Mesenchymal stem cell (in vitro differentiated cells and primary cell): ENCODE measurements around the gene ALDH5A1.

Experiments used
- DNase-seq: peaks from one replicate; pipeline ENCODE4 v3.0.0-alpha.2; 2013
- H2AFZ ChIP-seq: one replicate; pipeline ENCODE4 v1.6.1; 2013; ENCODE audit warnings: low read depth, mild to moderate bottlenecking, control low read depth, inconsistent platforms, low read length, moderate library complexity
- H2AK5ac ChIP-seq: 2 replicates; pipeline ENCODE4 v1.6.1; 2013; ENCODE audit warnings: low read length, moderate library complexity, mild to moderate bottlenecking, inconsistent platforms; ENCODE audit not compliant: severe bottlenecking
- H2BK120ac ChIP-seq: one replicate; pipeline ENCODE4 v1.6.1; 2013; ENCODE audit warnings: low read depth, mild to moderate bottlenecking, inconsistent platforms, low read length, moderate library complexity
- H2BK12ac ChIP-seq, 2 experiments: one replicate each; pipeline ENCODE4 v1.6.1; 2013; ENCODE audit warnings: inconsistent platforms in 2 of 2, low read length in 2 of 2, mild to moderate bottlenecking in 2 of 2, moderate library complexity in 2 of 2, control low read depth in 1 of 2
- H2BK15ac ChIP-seq: one replicate; pipeline ENCODE4 v1.6.1; 2013; ENCODE audit warnings: mild to moderate bottlenecking, low read depth, inconsistent platforms; ENCODE audit not compliant: poor library complexity, severe bottlenecking
- H2BK5ac ChIP-seq: 2 replicates; pipeline ENCODE4 v1.6.1; 2013; ENCODE audit warnings: low read depth, mild to moderate bottlenecking, low read length, control low read depth, inconsistent platforms; ENCODE audit not compliant: poor library complexity, severe bottlenecking
- H3K14ac ChIP-seq, 2 experiments: one replicate each; pipeline ENCODE4 v1.6.1; 2013; ENCODE audit warnings: inconsistent platforms in 2 of 2, low read length in 2 of 2, control low read depth in 1 of 2, mild to moderate bottlenecking in 1 of 2, moderate library complexity in 1 of 2
- H3K18ac ChIP-seq, 2 experiments: one replicate each; pipeline ENCODE4 v1.6.1; 2013; ENCODE audit warnings: inconsistent platforms in 2 of 2, low read length in 2 of 2, control low read depth in 1 of 2, low read depth in 1 of 2, mild to moderate bottlenecking in 1 of 2
- H3K23ac ChIP-seq, 2 experiments: one replicate each; pipeline ENCODE4 v1.6.1; 2013; ENCODE audit warnings: inconsistent platforms in 2 of 2, low read length in 2 of 2, mild to moderate bottlenecking in 2 of 2, moderate library complexity in 2 of 2, control low read depth in 1 of 2
- H3K27ac ChIP-seq: 2 replicates; pipeline ENCODE4 v1.5.1; 2013; ENCODE audit warnings: mild to moderate bottlenecking, moderate library complexity, low read length, control low read depth, inconsistent platforms; ENCODE audit not compliant: poor library complexity, severe bottlenecking
- H3K27me3 ChIP-seq, 2 experiments: 2 replicates each; pipeline versions ENCODE4 v1.6.1 to v1.7.0; 2013; ENCODE audit warnings: low read length in 2 of 2, mild to moderate bottlenecking in 2 of 2, moderate library complexity in 2 of 2, control low read depth in 1 of 2, inconsistent platforms in 1 of 2; ENCODE audit not compliant: control insufficient read depth in 1 of 2, insufficient read depth in 1 of 2
- H3K36me3 ChIP-seq, 2 experiments: 2 replicates each; pipeline versions ENCODE4 v1.6.1 to v1.7.0; 2013; ENCODE audit warnings: low read length in 2 of 2, control low read depth in 1 of 2, inconsistent platforms in 1 of 2, low read depth in 1 of 2, mild to moderate bottlenecking in 1 of 2; ENCODE audit not compliant: insufficient read depth in 2 of 2, control insufficient read depth in 1 of 2
- H3K4ac ChIP-seq, 2 experiments: one replicate each; pipeline ENCODE4 v1.6.1; 2013; ENCODE audit warnings: inconsistent platforms in 2 of 2, low read length in 2 of 2, mild to moderate bottlenecking in 2 of 2, moderate library complexity in 2 of 2, control low read depth in 1 of 2, low read depth in 1 of 2
- H3K4me1 ChIP-seq: 2 replicates; pipeline ENCODE4 v1.6.1; 2013; ENCODE audit warnings: low read depth, low read length, control low read depth; ENCODE audit not compliant: control insufficient read depth, insufficient read depth
- H3K4me2 ChIP-seq: 2 replicates; pipeline ENCODE4 v1.6.1; 2013; ENCODE audit warnings: low read length, mild to moderate bottlenecking, inconsistent platforms; ENCODE audit not compliant: poor library complexity, severe bottlenecking
- H3K4me3 ChIP-seq, 2 experiments: 2 replicates each; pipeline versions ENCODE4 v1.5.1 to v1.7.0; 2013; ENCODE audit warnings: low read length in 2 of 2, mild to moderate bottlenecking in 2 of 2, control low read depth in 1 of 2, low read depth in 1 of 2; ENCODE audit not compliant: insufficient read depth in 1 of 2
- H3K79me1 ChIP-seq: replicated peaks from 2 replicates; pipeline ENCODE4 v1.6.1; 2013; ENCODE audit warnings: mild to moderate bottlenecking, control low read depth, low read length, inconsistent platforms; ENCODE audit not compliant: poor library complexity, severe bottlenecking
- H3K9ac ChIP-seq: 2 replicates; pipeline ENCODE4 v1.7.0; 2013; ENCODE audit warnings: mild to moderate bottlenecking, low read length, moderate library complexity
- H3K9me3 ChIP-seq: 2 replicates; pipeline ENCODE4 v1.7.0; 2013; ENCODE audit warnings: mild to moderate bottlenecking, low read length; ENCODE audit not compliant: control insufficient read depth
- H4K8ac ChIP-seq: one replicate; pipeline ENCODE4 v1.6.1; 2013; ENCODE audit warnings: inconsistent platforms, mild to moderate bottlenecking, low read length, moderate library complexity
- H4K91ac ChIP-seq: one replicate; pipeline ENCODE4 v1.6.1; 2013; ENCODE audit warnings: mild to moderate bottlenecking, low read length, inconsistent platforms
- WGBS: methylation state at CpG from one replicate; pipeline ENCODE4 v1.1.7; 2013; ENCODE audit warnings: mixed read lengths; 5-methylcytosine and 5-hydroxymethylcytosine counted together

The ALDH5A1 gene

GRCh38 chr6:24484657-24485323 is 10.0 kb upstream of the ALDH5A1 start:
- Histone ChIP-seq H3K4me2 (no peak overlapping the region), H3K4me3 (no peak overlapping the region), H3K27ac (no peak overlapping the region), H2AK5ac (no peak overlapping the region), H3K14ac (no peak overlapping the region), H3K79me1 (no peaks in the 10 kb centered on the region), H3K36me3 (no peaks in the 10 kb centered on the region), H2BK12ac (no peak overlapping the region), H2AFZ (no peak overlapping the region), H3K4ac (no peak overlapping the region), H3K9me3 (no peaks in the 10 kb centered on the region), H3K9ac (no peak overlapping the region), H2BK120ac (no peak overlapping the region), H3K4me1 (no peaks in the 10 kb centered on the region), H2BK15ac (no peak overlapping the region), H2BK5ac (no peak overlapping the region), H4K8ac (no peak overlapping the region), H3K27me3 (no peaks in the 10 kb centered on the region), H4K91ac (no peak overlapping the region), H3K18ac (no peak overlapping the region), H3K23ac (no peak overlapping the region)
- WGBS: 100% methylated on average over 4 of the region's 7 CpGs
- no peak for DNase-seq

GRCh38 chr6:24486065-24486464 is 8.7 kb upstream of the ALDH5A1 start:
- Histone ChIP-seq H3K27ac (no peak overlapping the region), H2BK5ac (no peak overlapping the region), H3K4ac (no peak overlapping the region), H3K9me3 (no peaks in the 10 kb centered on the region), H2BK15ac (no peak overlapping the region), H3K18ac (no peak overlapping the region), H4K8ac (no peak overlapping the region), H3K36me3 (no peaks in the 10 kb centered on the region), H2BK120ac (no peak overlapping the region), H2AK5ac (no peak overlapping the region), H2AFZ (no peak overlapping the region), H3K4me3 (no peak overlapping the region), H3K27me3 (no peaks in the 10 kb centered on the region), H3K4me2 (no peak overlapping the region), H3K23ac (no peak overlapping the region), H3K9ac (no peak overlapping the region), H3K4me1 (no peaks in the 10 kb centered on the region), H2BK12ac (no peak overlapping the region), H4K91ac (no peak overlapping the region), H3K79me1 (no peaks in the 10 kb centered on the region), H3K14ac (no peak overlapping the region)
- DNase-seq: no peak
- 100% methylated on average over 2 of the region's 4 CpGs for WGBS

GRCh38 chr6:24489470-24489869 is 5.3 kb upstream of the ALDH5A1 start, which contains the start of gene GPLD1:
Gene GPLD1 (minus strand): TSS chr6:24489578. CDS start chr6:24489511, 67 bp downstream.
- 82% methylated on average over 4 of the region's 6 CpGs for WGBS
- Histone ChIP-seq H4K8ac (no peak within 1 kb of the TSS), H3K4ac (no peak within 1 kb of the TSS), H3K27ac (no peak within 1 kb of the TSS), H2AFZ (no peak within 1 kb of the TSS), H3K14ac (no peak within 1 kb of the TSS), H3K4me1 (peaks cover 3% of the 10 kb centered on the region), H3K9ac (no peak within 1 kb of the TSS), H3K23ac (no peak within 1 kb of the TSS), H2BK120ac (no peak within 1 kb of the TSS), H3K18ac (no peak within 1 kb of the TSS), H3K27me3 (peaks cover 3 to 12% of the 10 kb centered on the region in 2 experiments), H2BK12ac (no peak within 1 kb of the TSS), H2BK5ac (no peak within 1 kb of the TSS), H2AK5ac (no peak within 1 kb of the TSS), H3K79me1 (no peaks in the 10 kb centered on the region), H3K4me3 (no peak within 1 kb of the TSS), H3K4me2 (no peak within 1 kb of the TSS), H3K9me3 (no peaks in the 10 kb centered on the region), H3K36me3 (no peaks in the 10 kb centered on the region), H2BK15ac (no peak within 1 kb of the TSS), H4K91ac (no peak within 1 kb of the TSS)
- no peak for DNase-seq

GRCh38 chr6:24489881-24490280 is 4.9 kb upstream of the ALDH5A1 start:
- Histone ChIP-seq H3K36me3 (no peaks in the 10 kb centered on the region), H2AFZ (no peak overlapping the region), H3K9me3 (no peaks in the 10 kb centered on the region), H2BK12ac (no peak overlapping the region), H3K23ac (no peak overlapping the region), H2BK120ac (no peak overlapping the region), H3K9ac (no peak overlapping the region), H4K91ac (no peak overlapping the region), H2BK5ac (no peak overlapping the region), H3K4me3 (no peak overlapping the region), H3K27me3 (peaks cover 3 to 12% of the 10 kb centered on the region in 2 experiments), H3K4me2 (no peak overlapping the region), H3K4ac (no peak overlapping the region), H3K18ac (no peak overlapping the region), H2AK5ac (no peak overlapping the region), H3K27ac (no peak overlapping the region), H3K79me1 (no peaks in the 10 kb centered on the region), H3K4me1 (peaks cover 5% of the 10 kb centered on the region), H3K14ac (no peak overlapping the region), H4K8ac (no peak overlapping the region), H2BK15ac (no peak overlapping the region)
- 75% methylated on average over 1 of the region's 2 CpGs for WGBS
- DNase-seq: peak; percentile 28
